Measurements from ENCODE around the gene SARDH. TPM values are rescaled to one million over a fixed set of nuclear protein-coding genes. Genes with fewer than 3 reads are reported as not detected.
A peak's percentile ranks its signal among the peaks of the same experiment; 100 is the strongest.

SARDH gene
- total RNA-seq, 1 experiment from 2014 or later, result 9.9 TPM

GRCh38 chr9:133727876-133728441 is 10.2 kb downstream of the SARDH start:
- H3K27ac ChIP-seq, result no peak overlapping the region
- TF ChIP-seq EZH2 (IDR thresholded peaks at IDR 0.05; ENCODE audit: low read depth) (no peak), CTCF (conservative IDR thresholded peaks at IDR 0.05) (no peak)
- no peaks in the 10 kb centered on the region for H3K4me1 ChIP-seq (replicated peaks; ENCODE audit: insufficient read depth)
- no peaks in the 10 kb centered on the region for H3K79me2 ChIP-seq (ENCODE audit: low read depth)
- no TSS peak for BruUV-seq (replicated peaks)
- no peaks in the 10 kb centered on the region for H3K36me3 ChIP-seq (ENCODE audit: low read depth)
- no peak overlapping the region for H2AFZ ChIP-seq
- H4K20me1 ChIP-seq (ENCODE audit: insufficient read depth), result no peaks in the 10 kb centered on the region
- no peaks in the 10 kb centered on the region for H3K9me2 ChIP-seq (ENCODE audit: insufficient read depth)
- intact Hi-C loops (cut with micrococcal nuclease; ENCODE audit: unreplicated experiment), result loop anchor here (1.0 kb wide), 1 partner anchor 266 kb away; no protein-coding TSS in a partner anchor
- CTCF ChIA-PET, result interaction anchor here (1.0 kb wide), 1 partner anchor 266 kb away, joined by 3 read pairs; no protein-coding TSS in a partner anchor
- H3K9me3 ChIP-seq (ENCODE audit: insufficient read depth, low read depth), result no peaks in the 10 kb centered on the region
- H3K4me2 ChIP-seq, result no peak overlapping the region
- peaks cover 89% of the 10 kb centered on the region for H3K27me3 ChIP-seq (ENCODE audit: insufficient read depth, low read depth)
- POLR2A ChIA-PET (ENCODE audit: unreplicated experiment), result no interaction called here
- no peaks in the 10 kb centered on the region for H3F3A ChIP-seq (ENCODE audit: insufficient read depth, low read depth)
- no peak overlapping the region for H3K4me3 ChIP-seq
- DNase-seq, result no peak

GRCh38 chr9:133727277-133727875 is 10.8 kb downstream of the SARDH start:
- no TSS peak for BruUV-seq (replicated peaks)
- Histone ChIP-seq H3K9me2 (ENCODE audit: insufficient read depth) (no peaks in the 10 kb centered on the region), H3F3A (ENCODE audit: insufficient read depth, low read depth) (no peaks in the 10 kb centered on the region), H3K9me3 (ENCODE audit: insufficient read depth, low read depth) (no peaks in the 10 kb centered on the region), H3K27ac (no peak overlapping the region), H3K79me2 (ENCODE audit: low read depth) (no peaks in the 10 kb centered on the region), H3K4me2 (no peak overlapping the region), H3K36me3 (ENCODE audit: low read depth) (no peaks in the 10 kb centered on the region), H3K27me3 (ENCODE audit: insufficient read depth, low read depth) (peaks cover 92% of the 10 kb centered on the region), H3K4me3 (no peak overlapping the region), H4K20me1 (ENCODE audit: insufficient read depth) (no peaks in the 10 kb centered on the region), H2AFZ (no peak overlapping the region), H3K4me1 (replicated peaks; ENCODE audit: insufficient read depth) (no peaks in the 10 kb centered on the region)
- POLR2A ChIA-PET (ENCODE audit: unreplicated experiment), result no interaction called here
- CTCF ChIA-PET, result interaction anchor here (0.8 to 1.0 kb wide), 2 partner anchors 195 to 267 kb away, joined by 3 read pairs; no protein-coding TSS in a partner anchor
- intact Hi-C loops (cut with micrococcal nuclease; ENCODE audit: unreplicated experiment), result loop anchor here (1.0 kb wide), 1 partner anchor 267 kb away; no protein-coding TSS in a partner anchor
- DNase-seq, result peak in 1 of 2 experiments; percentile 34
- no peak for TF ChIP-seq EZH2 (IDR thresholded peaks at IDR 0.05; ENCODE audit: low read depth)
- TF ChIP-seq CTCF (conservative IDR thresholded peaks at IDR 0.05), result 0 out of 2 replicates have a peak, but pooled peaks have one; percentile 16

DNA sequence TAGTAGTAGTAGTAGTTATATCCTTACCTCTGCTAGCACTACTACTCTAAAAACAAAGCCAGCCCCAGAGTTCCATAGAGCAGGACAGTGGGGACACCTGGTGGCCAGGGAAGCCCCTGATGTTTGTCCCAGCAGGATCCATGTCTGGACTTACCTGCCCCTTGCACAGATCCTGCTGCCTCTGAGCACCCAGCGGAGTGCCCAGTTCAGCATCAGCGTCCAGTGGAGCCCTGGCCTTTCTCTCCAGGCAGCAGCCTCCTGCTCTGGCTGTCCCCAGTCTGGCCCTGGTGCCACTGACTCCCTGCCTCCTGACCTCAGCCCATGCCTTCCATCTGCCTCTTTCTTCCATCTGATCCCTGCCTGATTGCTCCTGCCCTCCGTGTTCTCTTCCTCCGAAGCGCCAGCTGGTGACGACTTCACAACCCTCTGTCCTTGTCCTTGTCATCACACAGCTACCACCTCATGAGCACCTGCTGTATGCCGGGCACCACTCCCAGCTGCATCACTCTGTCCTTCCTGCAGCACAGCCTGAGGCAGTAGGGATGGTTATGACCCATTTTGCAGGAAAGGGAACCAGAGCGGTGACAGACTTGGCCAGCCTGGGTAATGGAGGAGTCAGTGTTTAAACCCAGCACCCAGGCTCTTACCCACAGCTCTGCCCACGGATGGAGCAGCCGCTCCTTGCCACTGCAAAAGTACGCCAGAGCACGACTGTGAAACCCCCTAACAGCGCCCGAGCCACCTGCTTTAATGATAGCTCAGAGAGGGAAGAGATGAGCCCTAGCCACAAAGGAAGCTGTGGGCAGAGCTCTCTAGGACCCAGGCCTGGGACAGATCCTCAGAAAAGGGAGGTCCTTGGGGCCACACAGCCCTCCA is 11.5 kb downstream of the SARDH start:
- POLR2A ChIA-PET (ENCODE audit: unreplicated experiment), result interaction anchor here (0.6 kb wide), 1 partner anchor 611 kb away, joined by 4 read pairs; no protein-coding TSS in a partner anchor
- Histone ChIP-seq H4K20me1 (ENCODE audit: insufficient read depth) (no peaks in the 10 kb centered on the region), H2AFZ (no peak overlapping the region), H3K4me1 (replicated peaks; ENCODE audit: insufficient read depth) (no peaks in the 10 kb centered on the region), H3K36me3 (ENCODE audit: low read depth) (no peaks in the 10 kb centered on the region), H3F3A (ENCODE audit: insufficient read depth, low read depth) (no peaks in the 10 kb centered on the region), H3K4me3 (no peak overlapping the region), H3K27me3 (ENCODE audit: insufficient read depth, low read depth) (peaks cover 96% of the 10 kb centered on the region), H3K79me2 (ENCODE audit: low read depth) (no peaks in the 10 kb centered on the region), H3K27ac (no peak overlapping the region), H3K4me2 (no peak overlapping the region), H3K9me3 (ENCODE audit: insufficient read depth, low read depth) (no peaks in the 10 kb centered on the region), H3K9me2 (ENCODE audit: insufficient read depth) (no peaks in the 10 kb centered on the region)
- BruUV-seq (replicated peaks), result no TSS peak
- intact Hi-C loops (cut with micrococcal nuclease; ENCODE audit: unreplicated experiment), result loop anchor here (1.0 kb wide), 3 partner anchors 193 to 319 kb away; no protein-coding TSS in a partner anchor
- CTCF ChIA-PET, result interaction anchor here (0.8 to 1.0 kb wide), 2 partner anchors 194 to 268 kb away, joined by 3 read pairs; no protein-coding TSS in a partner anchor
- TF ChIP-seq CTCF (conservative IDR thresholded peaks at IDR 0.05) (peak; percentile 66), EZH2 (IDR thresholded peaks at IDR 0.05; ENCODE audit: low read depth) (no peak)
- peak; percentile 44 to 78 for DNase-seq

All from PC-9 (cell line).